RPMI7951 (cell line): Measurements from ENCODE around the gene UNC93B1. TPM values are rescaled to one million over a fixed set of nuclear protein-coding genes. Genes with fewer than 3 reads are reported as not detected.
"Not testable (repeated sequence)": the region's sequence is repeated elsewhere in the genome, so short reads cannot be mapped to it uniquely, and the experiment has no call there.

Experiments used
- DNase-seq: peaks from one replicate; pipeline ENCODE4 v3.0.0-alpha.2; 2012; ENCODE audit warnings: low read depth
- total RNA-seq: library from RNA; depleted of rRNA; stranded (reverse); fragments of >200 nt; shearing (Covaris generic); gene quantifications from 2 replicates; pipeline ENCODE4 v1.2.3, GENCODE V29; 2014

The UNC93B1 gene
- total RNA-seq, 1 experiment from 2014 or later = 15.7 TPM

DNA sequence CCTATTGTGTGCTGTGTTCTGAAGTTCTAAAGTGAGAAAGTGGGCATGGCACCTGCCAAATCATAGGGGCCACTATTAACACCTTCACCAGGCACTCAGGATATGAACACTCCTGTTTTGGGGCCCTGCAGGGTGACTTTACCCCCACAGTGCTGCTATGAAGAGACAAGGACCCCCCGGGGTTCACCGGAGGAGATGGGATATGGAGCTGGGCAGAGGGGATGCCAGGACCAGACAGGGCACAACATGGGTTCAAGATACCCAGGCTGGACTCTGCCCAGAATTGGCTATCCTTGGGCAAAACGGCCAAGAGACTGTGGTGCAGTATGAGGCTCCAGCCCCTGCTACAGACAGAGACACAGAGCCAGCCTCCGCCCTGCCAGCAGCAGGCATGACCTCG, 9.5 kb downstream of the UNC93B1 start:
- not testable (repeated sequence) for DNase-seq

DNA sequence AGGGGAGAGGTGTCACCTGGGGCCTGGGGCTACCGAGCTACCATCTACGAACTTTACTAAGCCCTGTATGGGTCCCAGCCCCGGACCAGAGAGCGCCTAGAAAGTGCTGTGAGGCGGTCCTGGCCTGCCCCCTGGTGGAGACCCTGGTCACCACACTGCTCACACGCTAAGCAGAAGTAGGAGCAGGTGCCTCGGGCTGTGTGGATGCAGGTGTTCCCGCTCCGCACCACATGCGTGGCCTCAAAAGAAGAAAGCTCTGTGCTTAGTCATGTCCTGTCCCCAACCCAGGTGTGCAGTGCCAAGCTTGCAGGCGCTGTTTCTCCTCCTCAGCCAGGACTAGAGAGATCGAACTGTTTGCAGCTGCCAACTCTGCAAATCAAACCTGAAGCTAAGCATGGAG, 10.1 kb downstream of the UNC93B1 start:
- DNase-seq = not testable (repeated sequence)

DNA sequence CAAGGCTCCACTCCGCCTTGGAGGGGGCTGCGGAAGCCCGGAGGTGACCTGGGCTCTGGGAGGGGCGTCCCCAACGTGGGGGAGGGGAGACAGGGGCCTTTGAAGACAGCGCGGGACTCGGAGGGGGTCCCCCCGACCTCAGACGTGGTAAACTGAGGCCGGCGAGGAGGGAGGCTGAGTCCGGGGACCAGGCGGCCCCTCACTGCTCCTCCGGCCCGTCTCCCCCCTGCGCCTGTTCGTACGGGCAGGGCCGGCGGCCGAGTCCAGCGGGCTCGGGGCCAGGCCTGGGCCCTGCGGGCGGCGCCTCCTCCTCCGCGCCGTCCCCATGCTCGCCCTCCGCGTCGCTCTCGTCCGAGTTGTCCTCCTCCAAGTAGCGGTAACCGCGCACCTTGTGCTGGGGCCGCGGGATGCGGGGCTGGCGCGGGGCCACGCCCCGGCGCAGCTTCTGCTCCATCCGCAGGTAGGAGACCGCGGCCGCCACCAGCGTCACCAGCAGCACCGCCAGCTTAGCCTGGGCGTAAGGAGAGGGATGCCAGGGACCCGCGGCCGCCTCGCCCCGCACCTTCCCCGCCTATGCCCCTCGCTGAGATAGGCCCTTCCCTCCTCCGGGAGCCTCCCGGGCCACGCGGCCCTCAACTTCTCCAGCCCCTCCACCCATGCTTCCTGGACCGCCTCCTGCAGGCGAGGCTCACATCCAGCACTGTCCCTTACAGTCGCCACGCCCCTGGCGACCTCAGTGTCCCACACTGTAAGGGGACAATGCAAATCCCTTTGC, 12.4 kb downstream of the UNC93B1 start:
- not testable (repeated sequence) for DNase-seq

DNA sequence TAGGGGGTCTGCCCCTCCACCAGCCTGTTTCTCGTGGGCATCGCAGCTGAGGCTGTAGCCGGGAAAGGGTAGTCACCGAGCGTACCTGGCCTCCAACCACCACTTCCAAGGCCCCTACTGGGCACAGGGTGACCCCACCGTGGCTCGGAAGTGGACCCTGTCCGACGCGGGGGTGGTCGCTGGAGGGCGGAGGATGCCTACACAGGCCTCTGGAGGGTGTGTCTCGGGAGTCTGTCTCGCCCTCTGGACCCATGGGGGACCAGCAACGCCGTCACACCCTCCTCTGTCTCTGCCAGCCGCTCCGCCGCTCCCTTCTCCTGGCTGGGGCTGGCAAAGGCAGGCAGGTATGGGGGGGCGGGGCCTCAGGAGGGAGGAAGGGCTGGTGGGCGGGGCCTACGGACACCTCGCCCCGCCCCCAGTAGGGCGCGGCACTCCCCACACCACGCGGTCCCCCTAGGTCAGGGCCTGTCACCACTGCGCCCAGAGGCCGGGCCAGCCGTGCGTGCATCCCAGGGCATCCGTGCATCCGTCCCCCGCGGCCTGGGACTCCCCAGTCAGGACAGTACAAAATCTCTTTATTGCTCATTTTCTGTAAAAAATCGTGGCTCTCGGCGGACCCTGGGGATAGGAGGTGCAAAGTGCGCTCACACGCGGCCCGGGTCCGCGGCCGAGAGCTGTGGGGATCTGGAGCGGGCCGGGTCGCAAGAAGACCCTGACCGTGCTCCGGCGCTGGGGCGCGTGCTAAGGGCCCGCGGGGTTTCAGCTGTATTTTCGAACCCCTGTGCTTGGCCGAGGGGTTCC, 13.2 kb downstream of the UNC93B1 start:
- DNase-seq = not testable (repeated sequence)

DNA sequence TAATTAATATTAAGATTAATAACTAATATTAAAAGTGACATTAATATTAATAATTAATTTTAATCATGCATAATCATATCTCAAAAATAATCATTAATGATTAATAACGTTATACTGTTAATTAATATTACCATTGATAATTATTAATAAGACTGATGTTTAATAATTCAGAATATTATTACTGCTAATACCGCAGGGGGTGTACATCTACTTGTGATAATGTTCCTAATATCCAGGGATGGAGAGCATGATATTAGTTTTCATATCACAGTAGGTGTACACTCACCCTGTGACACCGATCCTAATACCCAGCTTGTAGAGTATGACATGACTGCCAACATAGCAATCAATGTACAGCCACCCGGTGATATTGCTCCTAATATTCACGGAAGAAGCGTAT, 18.6 kb downstream of the UNC93B1 start:
- DNase-seq = not testable (repeated sequence)

DNA sequence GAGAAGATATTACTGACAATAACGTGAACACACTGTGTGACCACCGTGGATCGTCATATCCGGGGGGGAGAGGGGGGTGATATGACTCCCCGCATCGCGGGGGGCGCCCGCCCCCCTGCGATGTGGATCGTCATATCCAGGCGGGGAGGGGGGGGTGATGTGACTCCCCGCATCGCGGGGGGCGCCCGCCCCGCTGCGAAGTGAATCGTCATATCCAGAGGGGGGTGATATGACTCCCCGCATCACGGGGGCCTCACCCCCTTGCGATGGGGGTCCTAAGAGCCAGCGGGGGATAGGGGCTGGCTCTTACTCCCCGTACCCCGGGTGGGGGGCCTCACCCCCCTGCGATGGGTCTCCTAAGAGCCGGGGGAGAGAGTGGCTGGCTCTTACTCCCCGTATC, 19.9 kb downstream of the UNC93B1 start:
- no peak for DNase-seq

DNA sequence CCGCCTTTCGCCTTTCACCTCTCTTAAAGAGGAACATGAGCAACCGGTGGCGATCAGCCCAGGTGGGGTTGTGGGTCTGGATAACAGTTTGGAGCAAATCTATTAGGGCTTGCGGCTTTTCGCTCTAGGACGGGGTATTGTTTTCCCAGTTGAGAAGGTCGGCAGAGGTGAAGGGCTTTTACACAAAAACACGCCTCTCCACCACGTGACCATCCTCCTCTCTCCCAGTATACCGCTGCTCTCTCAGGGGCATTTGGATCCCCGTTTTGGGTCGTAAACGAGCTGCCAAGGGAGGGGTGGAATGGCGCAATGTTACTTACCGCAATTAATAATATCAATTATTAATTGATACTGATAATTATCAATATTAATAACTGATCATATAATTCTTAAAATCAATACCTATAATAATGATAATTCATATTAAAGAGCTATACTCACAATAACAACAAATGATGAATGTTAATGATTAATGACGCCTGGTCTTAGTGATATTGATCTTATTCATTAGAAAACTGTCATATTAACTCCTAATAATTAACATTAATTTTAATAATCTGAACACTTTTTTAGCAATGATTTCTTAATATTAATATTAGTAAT, 21.5 kb downstream of the UNC93B1 start:
- not testable (repeated sequence) for DNase-seq

DNA sequence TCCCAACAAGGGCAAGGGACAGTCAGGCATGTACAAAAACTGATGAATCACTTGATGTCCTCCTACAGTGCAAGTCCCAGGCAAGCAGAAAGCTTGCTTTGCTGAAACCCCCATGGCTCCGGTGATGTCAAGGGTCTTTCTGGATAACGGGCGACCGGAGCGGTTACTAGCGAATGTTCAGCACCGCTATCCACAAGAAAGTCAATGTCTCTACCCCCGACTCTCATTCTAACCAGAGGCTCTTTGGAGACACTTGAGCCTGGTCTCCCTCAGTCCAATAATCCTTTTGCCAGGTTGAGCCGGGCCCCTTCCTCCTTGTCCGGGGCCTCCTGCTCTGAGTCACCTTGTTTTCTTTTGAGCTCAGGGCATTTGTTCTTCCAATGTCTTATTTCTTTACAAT, 22.7 kb downstream of the UNC93B1 start:
- DNase-seq = not testable (repeated sequence)

DNA sequence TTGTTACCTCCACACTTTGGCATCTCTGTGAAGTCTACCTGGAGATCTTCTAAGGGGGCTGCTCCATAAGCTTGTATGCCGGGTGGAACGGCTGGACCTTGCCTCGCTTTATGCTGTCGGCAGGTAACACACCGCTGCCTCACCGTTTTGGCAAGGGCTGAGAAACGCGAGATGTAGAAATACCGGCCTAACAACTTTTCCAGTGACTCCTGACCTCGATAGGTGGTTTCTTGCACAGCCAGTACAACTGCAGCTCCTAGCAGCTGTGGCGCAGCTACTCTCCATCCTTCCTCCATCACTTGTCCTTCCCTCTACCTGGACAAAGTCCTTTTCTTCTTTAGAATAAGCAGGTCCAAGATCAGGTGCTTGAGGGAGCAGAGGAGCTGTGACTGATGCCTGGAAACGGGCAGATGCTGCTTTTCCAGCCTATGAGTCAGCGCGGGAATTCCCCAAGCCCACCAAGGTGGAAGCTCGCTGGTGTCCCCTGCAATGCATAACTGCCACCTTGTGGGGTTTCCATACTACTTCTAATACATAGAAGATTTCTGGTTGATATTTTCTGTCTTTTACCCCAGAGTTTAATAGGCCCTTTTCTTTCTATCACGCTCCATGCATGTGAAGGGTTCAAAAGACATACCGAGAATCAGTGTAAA, 25.0 kb downstream of the UNC93B1 start:
- DNase-seq = not testable (repeated sequence)

DNA sequence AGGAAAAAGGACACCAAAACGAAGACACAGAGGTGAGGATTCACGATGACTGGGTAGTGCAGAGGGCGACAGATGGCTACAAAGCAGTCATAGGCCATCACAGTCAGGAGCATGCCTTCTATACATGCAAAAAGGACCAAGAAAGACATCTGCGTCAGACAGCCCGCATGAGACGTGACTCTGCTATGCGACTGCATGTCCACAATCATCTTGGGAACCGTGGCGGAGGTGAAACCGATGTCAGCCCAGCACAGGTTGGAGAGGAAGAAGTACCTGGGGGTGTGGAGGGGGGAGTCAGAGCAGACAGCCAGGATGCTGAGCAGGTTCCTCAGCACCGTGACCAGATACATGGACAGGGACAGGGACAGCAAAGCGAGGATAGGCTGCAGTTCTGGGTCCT, 29.2 kb downstream of the UNC93B1 start:
- not testable (repeated sequence) for DNase-seq

DNA sequence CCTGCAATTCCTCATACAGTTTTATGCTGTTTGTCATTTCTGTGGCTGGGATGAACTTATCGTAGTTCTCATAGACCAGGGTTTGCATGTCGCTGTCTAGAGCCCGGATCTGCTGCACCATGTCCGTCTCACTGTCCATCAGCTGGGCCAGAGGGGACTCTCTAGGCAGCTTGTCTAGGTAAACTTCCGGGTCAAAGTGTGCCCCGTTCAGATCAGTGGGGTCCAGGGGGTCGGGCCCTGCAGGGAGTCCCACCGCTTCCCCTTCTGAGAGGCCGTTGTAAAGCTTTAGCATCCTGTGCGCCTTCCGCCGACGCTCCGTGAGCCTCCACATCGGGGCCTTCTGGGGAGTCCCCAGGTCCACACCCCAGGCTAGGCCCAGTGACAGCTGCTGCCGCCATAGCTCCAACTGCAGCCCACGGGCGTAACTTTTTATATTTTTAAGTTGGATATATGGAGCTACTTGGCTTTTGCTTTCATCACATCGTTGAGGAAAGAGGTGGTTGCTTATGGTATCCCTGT, 38.0 kb downstream of the UNC93B1 start:
- DNase-seq = not testable (repeated sequence)

DNA sequence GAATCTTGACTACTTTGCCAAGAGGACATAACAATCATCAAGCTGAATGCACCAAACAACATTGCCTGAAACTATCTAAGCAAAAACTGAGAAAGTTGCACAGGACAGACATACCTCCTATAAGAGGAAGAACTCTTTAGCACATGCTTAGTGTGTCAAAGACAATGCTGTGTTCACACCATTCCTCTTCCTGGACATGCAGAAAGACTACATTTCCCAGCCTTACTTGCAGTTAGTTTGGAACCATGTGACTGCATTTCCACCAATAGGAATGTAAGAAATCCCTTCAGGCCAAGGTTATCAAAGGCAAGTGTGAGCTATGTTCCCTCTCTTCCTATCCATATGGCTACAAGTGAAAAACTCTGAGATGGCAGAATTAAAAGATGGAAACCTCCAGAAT, 39.2 kb downstream of the UNC93B1 start:
- not testable (repeated sequence) for DNase-seq

DNA sequence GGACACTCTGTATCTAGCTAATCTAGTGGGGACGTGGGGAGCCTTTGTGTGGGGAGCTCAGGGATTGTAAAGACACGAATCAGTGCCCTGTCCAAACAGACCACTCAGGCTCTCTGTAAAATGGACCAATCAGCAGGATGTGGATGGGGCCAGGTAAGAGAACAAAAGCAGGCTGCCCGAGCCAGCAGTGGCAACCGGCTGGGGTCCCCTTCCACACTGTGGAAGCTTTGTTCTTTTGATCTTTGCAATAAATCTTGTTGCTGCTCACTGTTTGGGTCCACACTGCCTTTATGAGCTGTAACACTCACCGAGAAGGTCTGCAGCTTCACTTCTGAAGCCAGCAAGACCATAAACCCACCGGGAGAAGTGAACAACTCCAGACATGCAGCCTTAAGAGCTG, 40.0 kb downstream of the UNC93B1 start:
- DNase-seq = not testable (repeated sequence)

DNA sequence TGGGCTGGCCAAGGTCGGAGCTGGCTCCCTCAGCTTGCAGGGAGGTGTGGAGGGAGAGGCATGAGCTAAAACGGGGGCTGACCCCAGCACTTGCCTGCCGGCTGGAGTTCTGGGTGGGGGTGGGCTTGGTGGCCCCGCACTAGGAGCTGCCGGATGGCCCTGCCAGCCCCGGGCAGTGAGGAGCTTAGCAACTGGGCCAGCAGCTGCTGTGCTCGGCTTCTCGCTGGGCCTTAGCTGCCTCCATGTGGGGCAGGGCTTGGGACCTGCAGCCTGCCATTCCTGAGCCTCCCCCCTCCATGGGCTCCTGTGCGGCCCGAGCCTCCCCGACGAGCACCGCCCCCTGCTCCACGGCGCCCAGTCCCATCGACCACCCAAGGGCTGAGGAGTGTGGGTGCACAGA, 40.7 kb downstream of the UNC93B1 start:
- DNase-seq = not testable (repeated sequence)

DNA sequence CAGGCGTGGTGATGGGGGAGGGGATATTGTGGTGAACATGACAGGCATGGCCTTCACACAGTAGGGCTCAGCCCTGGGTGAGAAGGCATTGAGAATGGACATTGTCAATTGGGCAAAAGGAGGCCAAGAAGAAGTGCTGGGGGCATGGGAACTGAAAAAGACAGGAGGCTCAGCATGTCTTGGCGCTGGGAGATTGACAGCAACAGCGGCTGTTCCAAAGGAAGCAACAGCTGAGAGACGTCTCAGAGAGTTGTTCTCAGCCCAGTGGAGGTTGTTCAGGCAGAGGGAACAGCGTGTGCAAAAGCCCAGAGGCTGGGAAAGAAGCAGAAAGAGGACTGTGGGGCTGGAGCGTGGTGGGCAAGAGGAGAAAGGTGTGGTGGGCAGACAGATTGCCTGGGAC, 47.7 kb downstream of the UNC93B1 start:
- not testable (repeated sequence) for DNase-seq

DNA sequence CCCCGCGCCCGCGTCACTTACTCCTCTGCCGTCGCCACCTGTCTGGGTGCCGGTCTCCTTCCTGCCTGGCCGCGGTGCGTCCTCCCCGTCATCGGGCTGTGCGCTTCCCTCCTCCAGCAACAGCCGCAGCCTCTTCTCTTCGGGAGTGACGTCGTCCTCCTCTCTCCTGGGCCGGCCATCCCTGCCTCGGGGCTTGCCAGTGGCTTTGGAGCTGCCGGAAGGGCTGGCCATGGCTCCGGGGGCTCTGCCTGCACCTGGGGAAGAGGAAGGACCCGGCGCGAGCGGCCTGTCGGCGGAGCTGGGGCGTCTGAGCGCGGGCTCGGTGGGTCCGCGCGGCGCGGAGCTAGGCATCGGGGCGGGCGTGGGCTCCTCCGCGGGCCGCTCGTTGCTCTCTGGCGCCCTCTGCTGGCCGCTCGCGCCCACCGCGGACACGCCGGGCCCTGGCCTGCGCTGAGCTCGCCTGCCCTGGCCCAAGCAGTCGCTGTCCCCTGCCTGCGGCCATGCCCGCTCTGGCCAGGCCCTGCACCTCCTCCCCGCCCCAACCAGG, 48.4 kb downstream of the UNC93B1 start:
- DNase-seq = peak; percentile 49

DNA sequence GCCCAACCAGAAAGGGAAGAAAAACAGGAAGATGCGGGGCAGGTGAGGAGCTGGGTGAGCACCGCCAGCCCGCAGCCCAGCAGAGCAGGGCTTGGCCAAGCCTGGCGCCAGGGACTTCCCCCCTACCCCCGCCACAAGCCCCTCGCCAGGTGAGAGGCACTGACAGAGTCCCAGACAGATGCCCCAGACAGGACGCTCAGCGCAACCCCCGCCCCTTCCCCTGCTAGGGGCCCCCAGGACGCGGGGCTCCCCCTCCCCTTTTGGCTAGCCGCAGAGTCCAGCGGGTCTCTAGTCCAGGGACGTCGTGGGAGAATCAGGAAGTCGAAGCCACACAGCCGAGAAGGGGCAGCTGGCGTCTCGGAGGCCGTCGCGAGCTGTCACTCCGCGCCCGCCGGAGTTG, 48.9 kb downstream of the UNC93B1 start:
- DNase-seq = not testable (repeated sequence)

DNA sequence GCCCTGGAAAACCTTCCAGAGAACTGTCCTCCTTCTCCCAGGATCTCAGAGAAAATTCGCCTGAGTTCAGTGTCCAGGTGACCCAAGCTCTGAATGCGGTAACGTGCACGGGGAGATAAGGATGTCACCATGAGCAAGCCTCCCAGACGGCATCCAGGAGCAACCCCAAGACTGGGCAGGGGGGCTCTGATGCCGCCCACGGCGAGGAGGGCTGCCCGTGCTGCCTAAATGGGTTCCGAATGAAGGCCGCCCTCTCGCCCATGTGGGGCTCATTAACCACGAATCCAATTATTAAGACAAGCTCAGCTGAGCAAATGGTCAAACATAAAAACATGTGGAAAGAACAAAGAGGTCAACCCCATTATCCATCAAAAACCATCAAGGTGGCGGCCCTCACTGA, 49.6 kb downstream of the UNC93B1 start:
- DNase-seq = not testable (repeated sequence)

DNA sequence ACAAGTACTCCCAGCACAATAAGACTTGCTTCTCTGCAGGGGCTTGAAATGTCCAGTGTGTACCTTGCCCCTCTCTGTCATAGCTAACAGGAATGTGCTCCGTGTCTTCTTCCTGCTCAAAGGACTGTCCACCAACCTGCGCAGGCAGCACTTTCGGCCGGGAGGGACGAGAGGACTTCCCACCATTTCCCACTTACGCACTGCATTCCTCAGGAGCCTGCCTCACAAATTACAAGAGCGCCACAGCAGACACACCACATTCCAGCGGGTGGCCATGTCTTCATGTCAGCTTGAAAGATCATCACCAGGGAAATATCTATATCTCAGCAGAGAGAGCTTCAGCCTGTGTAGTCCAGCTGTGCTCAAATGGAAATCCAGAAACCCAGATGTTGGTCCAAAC, 53.2 kb downstream of the UNC93B1 start:
- not testable (repeated sequence) for DNase-seq

DNA sequence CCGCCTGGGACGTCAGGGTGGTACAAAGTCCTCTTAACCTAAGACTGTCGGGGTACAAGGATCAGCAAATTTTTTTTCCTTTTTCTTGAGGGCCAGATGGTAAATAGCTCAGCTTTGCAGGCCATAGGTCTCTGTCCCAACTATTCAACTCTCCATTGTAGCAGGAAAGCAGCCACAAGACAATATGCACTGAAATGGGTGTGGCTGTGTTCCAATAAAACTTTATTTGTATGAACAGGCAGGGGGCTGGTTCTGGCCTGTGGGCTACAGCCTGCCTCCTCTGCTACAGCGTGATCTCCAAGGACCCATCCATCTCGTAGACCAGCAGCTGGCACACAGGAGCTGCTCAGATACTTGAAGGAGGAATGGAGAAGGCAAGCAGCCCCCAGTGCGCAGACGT, 56.1 kb downstream of the UNC93B1 start:
- DNase-seq = not testable (repeated sequence)

DNA sequence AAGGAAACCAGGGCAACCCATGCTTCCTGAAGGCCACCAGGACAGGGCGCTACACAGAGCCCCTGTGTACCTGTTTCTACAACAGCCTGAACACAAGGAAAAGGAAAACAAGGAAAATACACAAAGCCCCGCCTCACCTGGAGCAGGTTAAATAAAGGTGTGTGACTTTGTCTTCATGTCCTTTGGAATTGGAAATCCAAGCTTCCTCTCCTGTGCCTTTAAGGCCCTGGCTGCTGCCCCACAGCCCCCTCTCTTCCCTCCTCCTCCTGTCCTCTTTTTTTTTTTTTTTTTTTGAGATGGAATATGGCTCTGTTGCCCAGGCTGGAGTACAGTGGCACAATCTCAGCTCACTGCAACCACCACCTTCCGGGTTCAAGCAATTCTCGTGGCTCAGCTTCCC, 57.5 kb downstream of the UNC93B1 start:
- DNase-seq = not testable (repeated sequence)
